Activated CD8-positive, alpha-beta T cell treated with anti-CD3 and anti-CD28 coated beads for 36 hours (primary cell): Measurements from ENCODE around the gene ZNF292. TPM values are rescaled to one million over a fixed set of nuclear protein-coding genes. Genes with fewer than 3 reads are reported as not detected.
A peak's percentile ranks its signal among the peaks of the same experiment; 100 is the strongest.

Experiments
- ATAC-seq: fragments of 200-7000 bp; cut with Tn5 transposase; one replicate; pipeline ENCODE4 v1.10.0; 2021; ENCODE audit warnings: mild to moderate bottlenecking, moderate library complexity
- CTCF ChIA-PET: fragments of 350-600 bp; sonication (Branson Sonifier 250); formaldehyde crosslinking; loops from one replicate; lab custom pipeline; 2021; ENCODE audit warnings: antibody characterized with exemption; lab: Charles Lee
- POLR2A ChIA-PET: fragments of 350-600 bp; sonication (Branson Sonifier 250); formaldehyde crosslinking; loops from one replicate; lab custom pipeline; 2021; ENCODE audit warnings: antibody characterized with exemption; lab: Charles Lee
- DNase-seq: peaks from one replicate; pipeline ENCODE4 v3.0.0-alpha.2; 2020
- H3K27ac Mint-ChIP-seq: one replicate; pipeline ENCODE4 v1.8.0; 2021; ENCODE audit warnings: mild to moderate bottlenecking, mixed read lengths
- H3K27me3 Mint-ChIP-seq: one replicate; pipeline ENCODE4 v1.8.0; 2021; ENCODE audit warnings: mixed read lengths
- H3K36me3 Mint-ChIP-seq: one replicate; pipeline ENCODE4 v1.8.0; 2021; ENCODE audit warnings: low read depth, mixed read lengths
- H3K4me1 Mint-ChIP-seq: one replicate; pipeline ENCODE4 v1.8.0; 2021; ENCODE audit warnings: low read depth, mixed read lengths
- H3K4me3 Mint-ChIP-seq: one replicate; pipeline ENCODE4 v1.8.0; 2021; ENCODE audit warnings: mild to moderate bottlenecking, moderate library complexity, mixed read lengths
- H3K9me3 Mint-ChIP-seq: one replicate; pipeline ENCODE4 v1.8.0; 2021; ENCODE audit warnings: mixed read lengths
- CTCF ChIP-seq: fragments of 200-600 bp; IDR thresholded peaks from one replicate; pipeline ENCODE4 v1.8.0; 2022; ENCODE audit warnings: antibody characterized with exemption, mild to moderate bottlenecking
- intact Hi-C: fragments of 100-400 bp; cut with micrococcal nuclease; formaldehyde crosslinking; loops from one replicate; pipeline ENCODE4 v1.10.0; 2022
- total RNA-seq, 2 experiments: library from RNA; stranded (reverse); gene quantifications; one replicate each; pipeline ENCODE4 v1.2.3, GENCODE V29; 2021

The ZNF292 gene
- total RNA-seq, 2 experiments from 2014 or later, result 76.4 to 78.3 TPM

GRCh38 chr6:87213364-87213763 is 58.0 kb downstream of the ZNF292 start:
- H3K4me3 Mint-ChIP-seq, result no peak overlapping the region
- DNase-seq (no peak), ATAC-seq (no peak)
- no peaks in the 10 kb centered on the region for H3K9me3 Mint-ChIP-seq
- no peaks in the 10 kb centered on the region for H3K27me3 Mint-ChIP-seq
- peak overlapping the region; percentile 66 for H3K27ac Mint-ChIP-seq
- peaks cover 39% of the 10 kb centered on the region for H3K36me3 Mint-ChIP-seq
- ChIA-PET POLR2A (no interaction called here), CTCF (interaction anchor here (1.0 kb wide), 1 partner anchor 75 kb away, joined by 3 read pairs; no protein-coding TSS in a partner anchor)
- TF ChIP-seq CTCF, result no peak
- intact Hi-C loops, result no loop called here
- H3K4me1 Mint-ChIP-seq, result peaks cover 57% of the 10 kb centered on the region

GRCh38 chr6:87214831-87215230 is 59.5 kb downstream of the ZNF292 start:
- POLR2A ChIA-PET, result no interaction called here
- DNase-seq (no peak), ATAC-seq (no peak)
- H3K36me3 Mint-ChIP-seq, result peaks cover 36% of the 10 kb centered on the region
- no peaks in the 10 kb centered on the region for H3K27me3 Mint-ChIP-seq
- no peak overlapping the region for H3K27ac Mint-ChIP-seq
- intact Hi-C loops, result no loop called here
- TF ChIP-seq CTCF, result no peak
- CTCF ChIA-PET, result interaction anchor here (2.8 kb wide), 1 partner anchor 75 kb away, joined by 10 read pairs; no protein-coding TSS in a partner anchor
- peaks cover 43% of the 10 kb centered on the region for H3K4me1 Mint-ChIP-seq
- no peak overlapping the region for H3K4me3 Mint-ChIP-seq
- H3K9me3 Mint-ChIP-seq, result no peaks in the 10 kb centered on the region

GRCh38 chr6:87220997-87221396 is 65.6 kb downstream of the ZNF292 start:
- no peak overlapping the region for H3K4me3 Mint-ChIP-seq
- DNase-seq, result no peak
- ChIA-PET POLR2A (no interaction called here), CTCF (interaction anchor here (0.8 kb wide), 1 partner anchor 82 kb away, joined by 3 read pairs; no protein-coding TSS in a partner anchor)
- H3K27me3 Mint-ChIP-seq, result no peaks in the 10 kb centered on the region
- no peak for ATAC-seq
- H3K27ac Mint-ChIP-seq, result no peak overlapping the region
- TF ChIP-seq CTCF, result no peak
- peaks cover 2% of the 10 kb centered on the region for H3K4me1 Mint-ChIP-seq
- intact Hi-C loops, result no loop called here
- peaks cover 55% of the 10 kb centered on the region for H3K36me3 Mint-ChIP-seq
- no peaks in the 10 kb centered on the region for H3K9me3 Mint-ChIP-seq

- no peak overlapping the region for H3K27ac Mint-ChIP-seq
- intact Hi-C loops, result no loop called here
- ChIA-PET POLR2A (no interaction called here), CTCF (no interaction called here)
- H3K4me3 Mint-ChIP-seq, result no peak overlapping the region
- peaks cover 2% of the 10 kb centered on the region for H3K4me1 Mint-ChIP-seq
- no peaks in the 10 kb centered on the region for H3K9me3 Mint-ChIP-seq
- ATAC-seq, result no peak
- peaks cover 50% of the 10 kb centered on the region for H3K36me3 Mint-ChIP-seq
- H3K27me3 Mint-ChIP-seq, result no peaks in the 10 kb centered on the region
- DNase-seq, result no peak
- no peak for TF ChIP-seq CTCF
These were observed 67.3 kb downstream of the ZNF292 start for GRCh38 chr6:87222676-87223075.

GRCh38 chr6:87224971-87225370 is 69.6 kb downstream of the ZNF292 start:
- CTCF ChIA-PET, result interaction anchor here (2.3 kb wide), 1 partner anchor 86 kb away, joined by 7 read pairs; no protein-coding TSS in a partner anchor
- Mint-ChIP-seq H3K9me3 (no peaks in the 10 kb centered on the region), H3K4me3 (no peak overlapping the region), H3K36me3 (peaks cover 58% of the 10 kb centered on the region), H3K27ac (no peak overlapping the region), H3K4me1 (peaks cover 7% of the 10 kb centered on the region), H3K27me3 (no peaks in the 10 kb centered on the region)
- ATAC-seq, result no peak
- DNase-seq, result no peak
- intact Hi-C loops, result no loop called here
- POLR2A ChIA-PET, result interaction anchor here (1.0 kb wide), 1 partner anchor 11 kb away, joined by 3 read pairs; no protein-coding TSS in a partner anchor
- no peak for TF ChIP-seq CTCF
